Choroid plexus epithelial cell (primary cell): ENCODE measurements around the gene RHOH.

ENCODE experiments used
- DNase-seq: peaks from one replicate; pipeline ENCODE4 v3.0.0-alpha.2; 2010; ENCODE audit warnings: low read depth
- H3K4me3 ChIP-seq: 2 replicates; pipeline ENCODE4 v1.5.1; 2011; ENCODE audit warnings: low read depth, mild to moderate bottlenecking, control low read depth, low read length, moderate library complexity
- TF ChIP-seq, protein P1 (sequence below): conservative IDR thresholded peaks from 2 replicates; pipeline ENCODE4 v1.5.1; 2011; ENCODE audit warnings: low read depth, mild to moderate bottlenecking, control low read depth, inconsistent platforms, low read length, moderate library complexity

RHOH gene

DNA sequence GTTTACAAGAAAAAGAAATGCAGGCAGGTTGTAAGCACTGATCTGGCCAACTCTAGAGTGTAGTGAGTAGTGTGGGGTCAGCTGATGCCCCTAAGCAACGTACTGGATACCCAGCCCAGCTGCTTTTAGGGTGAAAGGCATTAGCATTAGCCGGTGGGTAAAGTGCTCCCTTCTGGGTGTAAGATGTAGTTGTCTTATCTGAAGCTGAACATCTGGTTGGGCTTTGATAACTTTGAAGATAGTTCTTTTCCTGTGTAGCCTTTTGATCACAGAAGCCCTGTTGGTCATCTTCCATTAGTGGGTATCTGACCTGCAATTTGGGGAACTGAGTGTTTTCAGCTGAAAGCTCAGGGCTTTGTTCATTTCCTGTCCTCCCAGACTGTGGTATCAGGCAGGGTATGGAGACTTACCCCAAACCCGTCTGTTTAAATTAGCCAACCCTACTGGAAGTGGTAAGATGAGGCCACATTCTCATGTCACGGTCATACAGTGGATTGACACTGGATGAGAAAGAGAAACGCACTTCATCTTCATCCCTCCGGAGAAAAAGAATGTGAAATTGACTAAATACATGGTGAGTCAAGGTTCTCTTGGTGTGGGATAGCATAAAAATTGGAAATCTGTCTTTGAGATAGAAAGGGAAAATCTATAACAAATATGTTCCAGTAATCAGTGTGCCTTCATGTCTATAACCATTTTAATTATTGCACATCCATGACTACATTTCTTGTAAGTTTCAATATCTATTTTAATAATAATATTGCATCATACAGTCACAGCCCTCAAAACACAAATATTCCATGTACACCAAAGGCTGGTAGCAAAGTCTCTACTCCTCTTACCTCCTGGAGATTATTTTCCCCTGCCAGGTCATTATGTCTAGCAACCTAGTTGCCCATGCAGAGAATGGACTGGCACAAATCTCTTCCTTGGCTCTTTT, 8.7 kb downstream of the RHOH start:
- TF ChIP-seq, protein P1, sequence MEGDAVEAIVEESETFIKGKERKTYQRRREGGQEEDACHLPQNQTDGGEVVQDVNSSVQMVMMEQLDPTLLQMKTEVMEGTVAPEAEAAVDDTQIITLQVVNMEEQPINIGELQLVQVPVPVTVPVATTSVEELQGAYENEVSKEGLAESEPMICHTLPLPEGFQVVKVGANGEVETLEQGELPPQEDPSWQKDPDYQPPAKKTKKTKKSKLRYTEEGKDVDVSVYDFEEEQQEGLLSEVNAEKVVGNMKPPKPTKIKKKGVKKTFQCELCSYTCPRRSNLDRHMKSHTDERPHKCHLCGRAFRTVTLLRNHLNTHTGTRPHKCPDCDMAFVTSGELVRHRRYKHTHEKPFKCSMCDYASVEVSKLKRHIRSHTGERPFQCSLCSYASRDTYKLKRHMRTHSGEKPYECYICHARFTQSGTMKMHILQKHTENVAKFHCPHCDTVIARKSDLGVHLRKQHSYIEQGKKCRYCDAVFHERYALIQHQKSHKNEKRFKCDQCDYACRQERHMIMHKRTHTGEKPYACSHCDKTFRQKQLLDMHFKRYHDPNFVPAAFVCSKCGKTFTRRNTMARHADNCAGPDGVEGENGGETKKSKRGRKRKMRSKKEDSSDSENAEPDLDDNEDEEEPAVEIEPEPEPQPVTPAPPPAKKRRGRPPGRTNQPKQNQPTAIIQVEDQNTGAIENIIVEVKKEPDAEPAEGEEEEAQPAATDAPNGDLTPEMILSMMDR = no peak
- DNase-seq = no peak
- H3K4me3 ChIP-seq = no peak overlapping the region

DNA sequence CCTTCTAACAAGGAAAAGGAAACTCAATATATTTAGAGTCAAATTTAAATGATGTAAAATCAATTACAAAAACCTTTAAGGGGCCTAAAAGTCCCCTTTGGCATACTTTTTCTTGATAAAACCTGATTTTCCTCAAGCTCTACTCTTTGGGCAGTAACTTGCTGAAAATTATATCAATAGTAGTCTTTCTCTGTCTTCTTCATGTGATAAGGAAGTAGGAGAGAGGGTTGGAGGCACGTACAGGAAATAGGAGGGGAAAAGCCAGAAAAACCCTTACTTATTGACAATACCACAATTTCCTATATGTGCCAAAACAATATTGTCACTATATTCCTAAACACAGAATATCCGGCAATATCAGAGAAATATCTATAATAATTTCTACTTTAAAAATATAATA, 9.6 kb downstream of the RHOH start:
- DNase-seq = no peak
- H3K4me3 ChIP-seq = no peak overlapping the region
- TF ChIP-seq, protein P1 = no peak

DNA sequence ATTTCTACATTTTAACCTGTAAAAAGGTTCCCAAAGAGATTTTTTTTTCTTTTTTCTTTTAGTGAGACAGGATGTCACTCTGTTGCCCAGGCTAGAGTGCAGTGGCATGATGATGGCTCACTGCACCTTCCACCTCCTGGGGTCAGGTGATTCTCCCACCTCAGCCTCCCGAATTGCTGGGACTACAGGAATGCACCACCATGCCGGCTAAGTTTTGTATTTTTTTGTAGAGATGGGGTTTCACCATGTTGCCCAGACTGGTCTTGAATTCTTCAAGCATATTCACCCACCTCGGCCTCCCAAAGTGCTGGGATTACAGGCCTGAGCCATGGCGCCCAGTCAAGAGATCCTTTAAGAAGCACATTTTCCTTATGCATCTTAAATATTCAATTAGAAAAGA, 12.6 kb downstream of the RHOH start:
- TF ChIP-seq, protein P1 = no peak
- no peak overlapping the region for H3K4me3 ChIP-seq
- DNase-seq = no peak

DNA sequence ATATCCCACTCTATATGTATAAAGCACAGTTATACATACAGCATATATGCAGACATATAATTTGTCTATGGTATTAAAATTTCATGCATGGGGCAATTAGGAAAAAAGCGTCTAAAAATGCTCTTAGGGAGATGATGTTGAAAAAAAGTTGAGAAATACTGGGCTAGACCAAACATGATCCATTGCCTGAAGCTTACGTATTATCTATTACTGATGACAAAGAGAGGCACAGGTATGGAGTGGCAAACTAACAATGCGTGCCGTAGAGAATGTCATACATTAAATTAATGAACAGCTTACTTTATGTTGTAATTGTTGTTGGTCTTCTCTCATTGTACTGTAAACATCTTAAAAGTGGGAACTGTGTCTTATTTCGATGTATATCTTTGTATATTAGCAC, 13.9 kb downstream of the RHOH start:
- no peak for DNase-seq
- TF ChIP-seq, protein P1 = no peak
- no peak overlapping the region for H3K4me3 ChIP-seq

DNA sequence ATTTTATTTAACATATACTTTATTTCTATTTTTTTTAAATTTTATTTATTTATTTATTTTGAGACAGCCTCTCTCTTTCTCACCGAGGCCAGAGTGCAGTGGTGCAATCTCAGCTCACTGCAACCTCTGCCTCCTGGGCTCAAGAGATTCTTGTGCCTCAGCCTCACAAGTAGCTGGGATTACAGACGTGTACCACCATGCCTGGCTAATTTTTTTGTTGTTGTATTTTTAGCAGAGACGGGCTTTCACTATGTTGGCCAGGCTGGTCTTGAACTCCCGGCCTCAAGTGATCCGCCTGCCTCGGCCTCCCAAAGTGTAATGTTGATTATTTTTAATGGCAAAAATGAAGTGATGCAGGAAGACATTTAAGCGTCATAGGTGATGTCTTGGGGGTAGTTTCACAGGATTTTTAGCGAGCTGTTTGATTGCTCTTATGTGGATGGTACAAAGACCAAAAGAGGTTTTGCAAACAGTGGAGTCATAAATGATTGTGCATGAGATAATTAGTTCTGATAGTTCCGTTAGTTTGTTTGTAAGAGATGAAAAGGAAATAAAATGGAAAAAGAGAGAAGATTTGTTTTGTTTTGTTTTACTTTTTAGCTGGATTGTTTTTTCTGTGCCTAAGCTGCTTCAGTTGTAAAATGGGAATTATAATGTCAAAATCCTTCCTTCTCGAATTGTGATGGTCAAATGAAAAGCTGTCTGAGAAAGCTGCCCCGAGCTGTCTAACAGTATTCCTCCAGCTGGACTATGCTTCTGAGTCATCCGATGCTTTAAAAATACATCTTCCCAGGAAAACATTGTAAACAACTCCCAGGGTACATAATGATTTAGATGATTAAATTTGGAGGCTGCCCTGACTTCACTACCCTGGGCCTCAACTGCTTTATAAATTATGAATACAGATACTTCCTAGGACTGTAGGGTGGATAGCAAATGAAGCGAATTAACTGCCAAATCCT, 14.7 kb downstream of the RHOH start:
- TF ChIP-seq, protein P1 = no peak
- DNase-seq = peak; percentile 34
- no peak overlapping the region for H3K4me3 ChIP-seq

DNA sequence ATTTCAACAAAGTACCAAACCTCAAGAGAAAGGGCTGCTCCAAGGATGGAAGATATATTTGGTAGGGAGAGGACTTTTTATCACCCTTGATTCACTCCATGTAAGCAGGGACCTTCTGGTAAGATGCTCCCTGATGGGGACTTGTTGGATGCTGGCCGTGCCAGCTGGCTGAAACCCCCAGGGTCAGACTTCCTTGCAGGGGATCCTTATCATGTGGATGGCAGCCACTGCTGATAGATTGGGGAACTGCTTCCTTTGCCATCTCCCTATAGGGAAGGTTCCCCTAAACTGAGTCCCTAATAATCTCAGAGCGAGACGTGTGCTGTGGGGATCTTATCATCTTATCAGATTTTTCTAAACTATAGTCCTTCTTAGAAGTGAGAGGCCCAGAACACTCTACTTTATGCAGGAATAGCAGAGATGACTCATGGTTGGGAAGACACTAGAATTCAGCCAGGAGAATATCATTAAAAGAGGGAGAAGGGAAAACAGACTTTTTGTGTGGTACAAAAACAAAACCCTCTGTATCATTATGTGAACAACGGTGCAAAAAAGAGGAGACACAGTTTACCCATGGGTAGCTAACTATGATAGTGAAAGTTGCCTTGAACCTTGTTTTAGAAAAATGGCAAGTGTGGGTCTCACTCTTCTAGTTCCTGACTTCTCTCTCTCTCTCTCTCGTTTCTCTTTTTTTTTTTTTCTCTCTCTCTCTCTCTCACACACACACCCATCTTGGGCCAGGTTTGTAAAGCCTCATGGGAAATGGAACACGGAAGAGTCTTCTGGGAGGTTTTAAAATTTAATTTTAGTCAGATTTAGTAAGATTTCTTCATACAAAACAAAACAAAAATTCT, 16.1 kb downstream of the RHOH start:
- H3K4me3 ChIP-seq = no peak overlapping the region
- TF ChIP-seq, protein P1 = no peak
- DNase-seq = peak; percentile 20
